Endothelial cell (in vitro differentiated cells): ENCODE results near the gene NUDT9. TPM values are rescaled to one million over a fixed set of nuclear protein-coding genes. Genes with fewer than 3 reads are reported as not detected.
"Not testable (repeated sequence)": the region's sequence is repeated elsewhere in the genome, so short reads cannot be mapped to it uniquely, and the experiment has no call there.

Experiments
- DNase-seq: peaks from one replicate; pipeline ENCODE4 v3.0.0; 2021; ENCODE audit warnings: low spot score
- H3K27ac Mint-ChIP-seq: one replicate; pipeline ENCODE4 v1.8.0; 2021; ENCODE audit warnings: mixed read lengths, inconsistent platforms; ENCODE audit not compliant: unreplicated experiment
- H3K27me3 Mint-ChIP-seq: one replicate; pipeline ENCODE4 v1.8.0; 2021; ENCODE audit warnings: mild to moderate bottlenecking, moderate library complexity, mixed read lengths, inconsistent platforms; ENCODE audit not compliant: unreplicated experiment
- H3K36me3 Mint-ChIP-seq: one replicate; pipeline ENCODE4 v1.8.0; 2021; ENCODE audit warnings: mild to moderate bottlenecking, low read depth, mixed read lengths, inconsistent platforms; ENCODE audit not compliant: unreplicated experiment
- H3K4me1 Mint-ChIP-seq: one replicate; pipeline ENCODE4 v1.8.0; 2021; ENCODE audit warnings: mild to moderate bottlenecking, mixed read lengths, inconsistent platforms; ENCODE audit not compliant: unreplicated experiment
- H3K4me3 Mint-ChIP-seq: one replicate; pipeline ENCODE4 v1.8.0; 2021; ENCODE audit warnings: mild to moderate bottlenecking, mixed read lengths, inconsistent platforms; ENCODE audit not compliant: unreplicated experiment
- H3K9me3 Mint-ChIP-seq: one replicate; pipeline ENCODE4 v1.8.0; 2021; ENCODE audit warnings: mixed read lengths, inconsistent platforms; ENCODE audit not compliant: unreplicated experiment
- total RNA-seq: library from RNA; stranded (reverse); fragmentation: NEBNext Ultra II Directional; extraction: Animal tissue kit (Norgen Biotek cat#: 25700); gene quantifications from one replicate; pipeline ENCODE4 v1.2.1, GENCODE V29; 2021; ENCODE audit not compliant: unreplicated experiment
- TF ChIP-seq, protein P1 (sequence below): fragments of 200-600 bp; sonication (generic); IDR thresholded peaks from one replicate; pipeline ENCODE4 v1.5.0; 2021; ENCODE audit warnings: antibody characterized with exemption; ENCODE audit not compliant: unreplicated experiment

The NUDT9 gene
- total RNA-seq, 1 donor from 2014 or later: 16.6 TPM

- no peaks in the 10 kb centered on the region for H3K9me3 Mint-ChIP-seq
- no peaks in the 10 kb centered on the region for H3K27me3 Mint-ChIP-seq
- TF ChIP-seq, protein P1, sequence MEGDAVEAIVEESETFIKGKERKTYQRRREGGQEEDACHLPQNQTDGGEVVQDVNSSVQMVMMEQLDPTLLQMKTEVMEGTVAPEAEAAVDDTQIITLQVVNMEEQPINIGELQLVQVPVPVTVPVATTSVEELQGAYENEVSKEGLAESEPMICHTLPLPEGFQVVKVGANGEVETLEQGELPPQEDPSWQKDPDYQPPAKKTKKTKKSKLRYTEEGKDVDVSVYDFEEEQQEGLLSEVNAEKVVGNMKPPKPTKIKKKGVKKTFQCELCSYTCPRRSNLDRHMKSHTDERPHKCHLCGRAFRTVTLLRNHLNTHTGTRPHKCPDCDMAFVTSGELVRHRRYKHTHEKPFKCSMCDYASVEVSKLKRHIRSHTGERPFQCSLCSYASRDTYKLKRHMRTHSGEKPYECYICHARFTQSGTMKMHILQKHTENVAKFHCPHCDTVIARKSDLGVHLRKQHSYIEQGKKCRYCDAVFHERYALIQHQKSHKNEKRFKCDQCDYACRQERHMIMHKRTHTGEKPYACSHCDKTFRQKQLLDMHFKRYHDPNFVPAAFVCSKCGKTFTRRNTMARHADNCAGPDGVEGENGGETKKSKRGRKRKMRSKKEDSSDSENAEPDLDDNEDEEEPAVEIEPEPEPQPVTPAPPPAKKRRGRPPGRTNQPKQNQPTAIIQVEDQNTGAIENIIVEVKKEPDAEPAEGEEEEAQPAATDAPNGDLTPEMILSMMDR: no peak
- H3K36me3 Mint-ChIP-seq: peaks cover 8% of the 10 kb centered on the region
- no peak for DNase-seq
- H3K4me1 Mint-ChIP-seq: no peaks in the 10 kb centered on the region
- H3K27ac Mint-ChIP-seq: no peak overlapping the region
- H3K4me3 Mint-ChIP-seq: no peak overlapping the region
Observed at GRCh38 chr4:87442889-87443288, 20.5 kb downstream of the NUDT9 start.

DNA sequence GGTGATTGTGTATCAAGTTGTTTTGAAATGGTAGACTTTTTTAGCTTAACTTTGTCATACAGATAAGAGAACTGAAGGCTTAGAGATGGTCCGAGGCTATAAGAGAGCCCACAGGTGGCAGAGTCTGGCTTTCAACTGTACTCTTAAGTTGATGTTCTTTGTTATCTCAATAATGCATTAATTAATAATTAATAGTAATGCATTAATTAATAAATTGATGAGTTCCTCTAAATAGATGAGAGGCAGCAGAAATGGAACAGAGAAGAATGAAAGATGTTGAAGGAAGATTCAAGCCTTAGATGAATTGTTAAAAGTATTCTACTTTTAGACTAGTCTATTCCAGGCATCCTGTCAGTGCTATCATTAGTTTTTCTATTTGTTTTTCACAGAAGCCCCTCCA lies 22.4 kb downstream of the NUDT9 start:
- TF ChIP-seq, protein P1: no peak
- DNase-seq: no peak
- Mint-ChIP-seq H3K4me3 (no peak overlapping the region), H3K27ac (no peak overlapping the region), H3K4me1 (no peaks in the 10 kb centered on the region), H3K27me3 (no peaks in the 10 kb centered on the region), H3K36me3 (peaks cover 3% of the 10 kb centered on the region), H3K9me3 (no peaks in the 10 kb centered on the region)

GRCh38 chr4:87445964-87446363 lies 23.6 kb downstream of the NUDT9 start:
- H3K9me3 Mint-ChIP-seq: no peaks in the 10 kb centered on the region
- H3K27me3 Mint-ChIP-seq: no peaks in the 10 kb centered on the region
- DNase-seq: no peak
- no peak overlapping the region for H3K4me3 Mint-ChIP-seq
- H3K27ac Mint-ChIP-seq: no peak overlapping the region
- no peaks in the 10 kb centered on the region for H3K4me1 Mint-ChIP-seq
- H3K36me3 Mint-ChIP-seq: peaks cover 6% of the 10 kb centered on the region
- TF ChIP-seq, protein P1: no peak

DNA sequence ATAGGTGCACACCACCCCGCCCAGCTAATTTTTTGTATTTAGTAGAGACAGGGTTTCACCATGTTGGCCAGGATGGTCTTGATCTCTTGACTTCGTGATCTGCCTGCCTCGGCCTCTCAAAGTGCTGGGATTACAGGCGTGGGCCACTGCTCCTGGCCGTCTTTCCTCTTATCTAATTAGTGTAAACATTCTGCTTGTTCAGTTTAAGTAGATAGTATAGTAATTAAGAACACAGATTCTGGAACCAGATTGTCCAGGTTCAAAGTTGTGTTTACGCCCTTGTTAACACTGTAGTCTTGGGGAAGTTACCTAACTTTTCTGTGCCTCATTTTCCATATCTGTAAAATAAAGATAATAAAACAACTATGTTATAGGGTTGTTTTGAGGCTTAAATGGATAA lies 24.0 kb downstream of the NUDT9 start:
- H3K4me1 Mint-ChIP-seq, H3K27ac Mint-ChIP-seq, DNase-seq, H3K4me3 Mint-ChIP-seq, H3K36me3 Mint-ChIP-seq, H3K9me3 Mint-ChIP-seq, H3K27me3 Mint-ChIP-seq: not testable (repeated sequence)

GRCh38 chr4:87451537-87451936 lies 29.2 kb downstream of the NUDT9 start:
- TF ChIP-seq, protein P1: no peak
- peaks cover 14% of the 10 kb centered on the region for H3K4me1 Mint-ChIP-seq
- no peak overlapping the region for H3K4me3 Mint-ChIP-seq
- H3K36me3 Mint-ChIP-seq: peaks cover 6% of the 10 kb centered on the region
- H3K27ac Mint-ChIP-seq: no peak overlapping the region
- no peaks in the 10 kb centered on the region for H3K27me3 Mint-ChIP-seq
- no peak for DNase-seq
- H3K9me3 Mint-ChIP-seq: no peaks in the 10 kb centered on the region

DNA sequence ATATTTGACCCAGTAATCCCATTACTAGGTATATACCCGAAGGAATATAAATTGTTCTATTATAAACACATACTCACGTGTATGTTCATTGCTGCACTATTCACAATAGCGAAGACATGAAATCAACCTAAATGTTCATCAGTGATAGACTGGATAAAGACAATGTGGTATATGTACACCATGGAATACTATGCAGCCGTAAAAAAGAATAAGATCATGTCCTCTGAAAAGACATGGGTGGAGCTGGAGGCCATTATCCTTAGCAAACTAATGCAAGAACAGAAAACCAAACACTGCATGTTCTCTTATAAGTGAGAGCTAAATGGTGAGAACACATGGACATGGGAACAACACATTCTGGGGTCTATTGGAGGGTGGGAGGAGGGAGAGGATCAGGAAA lies 36.5 kb downstream of the NUDT9 start:
- Mint-ChIP-seq H3K4me1 (peaks cover 19% of the 10 kb centered on the region), H3K9me3 (no peaks in the 10 kb centered on the region), H3K4me3 (no peak overlapping the region), H3K27me3 (no peaks in the 10 kb centered on the region), H3K27ac (no peak overlapping the region), H3K36me3 (peaks cover 4% of the 10 kb centered on the region)
- no peak for DNase-seq
- TF ChIP-seq, protein P1: no peak
